ENCODE data around the gene MAPK9.

- TF ChIP-seq, protein P1, sequence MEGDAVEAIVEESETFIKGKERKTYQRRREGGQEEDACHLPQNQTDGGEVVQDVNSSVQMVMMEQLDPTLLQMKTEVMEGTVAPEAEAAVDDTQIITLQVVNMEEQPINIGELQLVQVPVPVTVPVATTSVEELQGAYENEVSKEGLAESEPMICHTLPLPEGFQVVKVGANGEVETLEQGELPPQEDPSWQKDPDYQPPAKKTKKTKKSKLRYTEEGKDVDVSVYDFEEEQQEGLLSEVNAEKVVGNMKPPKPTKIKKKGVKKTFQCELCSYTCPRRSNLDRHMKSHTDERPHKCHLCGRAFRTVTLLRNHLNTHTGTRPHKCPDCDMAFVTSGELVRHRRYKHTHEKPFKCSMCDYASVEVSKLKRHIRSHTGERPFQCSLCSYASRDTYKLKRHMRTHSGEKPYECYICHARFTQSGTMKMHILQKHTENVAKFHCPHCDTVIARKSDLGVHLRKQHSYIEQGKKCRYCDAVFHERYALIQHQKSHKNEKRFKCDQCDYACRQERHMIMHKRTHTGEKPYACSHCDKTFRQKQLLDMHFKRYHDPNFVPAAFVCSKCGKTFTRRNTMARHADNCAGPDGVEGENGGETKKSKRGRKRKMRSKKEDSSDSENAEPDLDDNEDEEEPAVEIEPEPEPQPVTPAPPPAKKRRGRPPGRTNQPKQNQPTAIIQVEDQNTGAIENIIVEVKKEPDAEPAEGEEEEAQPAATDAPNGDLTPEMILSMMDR (IDR thresholded peaks at IDR 0.05; ENCODE audit: insufficient read depth, low read length, poor library complexity, severe bottlenecking), result no peak
- no peak for TF ChIP-seq EZH2phosphoT487 (conservative IDR thresholded peaks at IDR 0.05; ENCODE audit: low read length)
These were observed 88.8 kb downstream of the MAPK9 start for GRCh38 chr5:180202939-180203573.

Measured in SU-DHL-6 (cell line).